Bronchial epithelial cell (primary cell): ENCODE measurements around the gene ZNF519. TPM values are rescaled to one million over a fixed set of nuclear protein-coding genes. Genes with fewer than 3 reads are reported as not detected.

Experiments used
- DNase-seq: peaks from one replicate; pipeline ENCODE4 v3.0.0-alpha.2; 2010; ENCODE audit warnings: low read depth
- FAIRE-seq: peaks from 2 replicates; lab custom pipeline; 2011; peaks lifted over from hg19 to GRCh38; lab: Jason Lieb, UNC
- H3K27me3 ChIP-seq: 2 replicates; pipeline ENCODE4 v1.5.1; 2011; ENCODE audit warnings: low read length; ENCODE audit not compliant: control insufficient read depth, insufficient read depth
- H3K36me3 ChIP-seq: 2 replicates; pipeline ENCODE4 v1.5.1; 2011; ENCODE audit warnings: low read length; ENCODE audit not compliant: control insufficient read depth, insufficient read depth
- H3K4me3 ChIP-seq: 2 replicates; pipeline ENCODE4 v1.5.1; 2011; ENCODE audit warnings: mild to moderate bottlenecking, low read depth, low read length, control low read depth
- CTCF ChIP-seq: IDR thresholded peaks from 2 replicates; pipeline ENCODE4 v1.5.1; 2011; ENCODE audit warnings: mild to moderate bottlenecking, moderate library complexity, low read length, control low read depth, inconsistent platforms; ENCODE audit not compliant: insufficient read depth, severe bottlenecking
- total RNA-seq: library from RNA; depleted of rRNA; stranded (reverse); fragments of >200 nt; gene quantifications from 2 replicates; pipeline ENCODE4 v1.2.1, GENCODE V29; 2014

Gene ZNF519
- total RNA-seq, 1 donor from 2014 or later = 1.3 TPM

GRCh38 chr18:14104201-14104600 lies 28.0 kb downstream of the ZNF519 start:
- Histone ChIP-seq H3K4me3 (no peak overlapping the region), H3K36me3 (no peaks in the 10 kb centered on the region), H3K27me3 (no peaks in the 10 kb centered on the region)
- TF ChIP-seq CTCF = no peak
- no peak for FAIRE-seq
- no peak for DNase-seq

- no peak for TF ChIP-seq CTCF
- H3K36me3 ChIP-seq = no peaks in the 10 kb centered on the region
- no peak for DNase-seq
- no peak for FAIRE-seq
- H3K27me3 ChIP-seq = no peaks in the 10 kb centered on the region
- H3K4me3 ChIP-seq = no peak overlapping the region
These were observed 31.5 kb downstream of the ZNF519 start for GRCh38 chr18:14100503-14101286.

- H3K36me3 ChIP-seq = no peaks in the 10 kb centered on the region
- FAIRE-seq (no peak), DNase-seq (no peak)
- TF ChIP-seq CTCF = no peak
- H3K4me3 ChIP-seq = no peak overlapping the region
- no peaks in the 10 kb centered on the region for H3K27me3 ChIP-seq
These were observed 33.8 kb downstream of the ZNF519 start for GRCh38 chr18:14098428-14098827.

GRCh38 chr18:14097761-14098160 lies 34.5 kb downstream of the ZNF519 start:
- H3K4me3 ChIP-seq = no peak overlapping the region
- H3K27me3 ChIP-seq = no peaks in the 10 kb centered on the region
- TF ChIP-seq CTCF = no peak
- no peaks in the 10 kb centered on the region for H3K36me3 ChIP-seq
- FAIRE-seq (no peak), DNase-seq (no peak)

- no peaks in the 10 kb centered on the region for H3K27me3 ChIP-seq
- no peak overlapping the region for H3K4me3 ChIP-seq
These were observed 38.8 kb downstream of the ZNF519 start for GRCh38 chr18:14093307-14093915.

More at GRCh38 chr18:14093307-14093915, 38.8 kb downstream of the ZNF519 start:
- DNase-seq (no peak), FAIRE-seq (no peak)
- no peaks in the 10 kb centered on the region for H3K36me3 ChIP-seq
- TF ChIP-seq CTCF = no peak
